GM18517 (cell line): ENCODE data around the gene PRODH.
"Not testable (repeated sequence)": the region's sequence is repeated elsewhere in the genome, so short reads cannot be mapped to it uniquely, and the experiment has no call there.

Source experiments
- ATAC-seq: cut with Tn5 transposase; IDR thresholded peaks from one replicate; pipeline ENCODE4 v1.9.1; 2021; ENCODE audit warnings: mild to moderate bottlenecking, moderate library complexity; ENCODE audit not compliant: unreplicated experiment

Gene PRODH

GRCh38 chr22:18935889-18936529 is at the start of gene PRODH:
Gene PRODH, minus strand, starts transcription at chr22:18936293. Its CDS starts 6 bp downstream, at chr22:18936287.
- no peak for ATAC-seq

GRCh38 chr22:18985780-18986179 is 49.7 kb upstream of the PRODH start:
- no peak for ATAC-seq

GRCh38 chr22:18984564-18984963 is 48.5 kb upstream of the PRODH start:
- no peak for ATAC-seq

- ATAC-seq, result no peak
These were observed 47.1 kb upstream of the PRODH start for GRCh38 chr22:18983120-18983651.

GRCh38 chr22:18980829-18981228 is 44.7 kb upstream of the PRODH start:
- ATAC-seq, result no peak

- ATAC-seq, result no peak
These were observed 43.9 kb upstream of the PRODH start for GRCh38 chr22:18979957-18980356.

GRCh38 chr22:18978506-18978905 is 42.4 kb upstream of the PRODH start:
- no peak for ATAC-seq

GRCh38 chr22:18977824-18978425 is 41.8 kb upstream of the PRODH start:
- ATAC-seq, result no peak

- no peak for ATAC-seq
These were observed 40.2 kb upstream of the PRODH start for GRCh38 chr22:18976197-18976751.

GRCh38 chr22:18975434-18976196 is 39.5 kb upstream of the PRODH start:
- ATAC-seq, result no peak

GRCh38 chr22:18974477-18975180 is 38.5 kb upstream of the PRODH start:
- ATAC-seq, result no peak

GRCh38 chr22:18973264-18974031 is 37.4 kb upstream of the PRODH start:
- no peak for ATAC-seq

- ATAC-seq, result not testable (repeated sequence)
These were observed 36.5 kb upstream of the PRODH start for GRCh38 chr22:18972591-18972990.

GRCh38 chr22:18972029-18972428 is 35.9 kb upstream of the PRODH start:
- not testable (repeated sequence) for ATAC-seq

- no peak for ATAC-seq
These were observed 35.2 kb upstream of the PRODH start for GRCh38 chr22:18971321-18971751.

- no peak for ATAC-seq
These were observed 34.8 kb upstream of the PRODH start for GRCh38 chr22:18970948-18971315.

- ATAC-seq, result no peak
These were observed 34.3 kb upstream of the PRODH start for GRCh38 chr22:18970176-18970947.

- not testable (repeated sequence) for ATAC-seq
These were observed 33.3 kb upstream of the PRODH start for GRCh38 chr22:18969158-18969942.
